Upper lobe of left lung (tissue), 6 donors: ENCODE measurements around the gene ATP5ME. TPM values are rescaled to one million over a fixed set of nuclear protein-coding genes. Genes with fewer than 3 reads are reported as not detected.

Experiments used
- ATAC-seq, 2 donors: fragments of 200-7000 bp; cut with Tn5 transposase; one replicate each; pipeline ENCODE4 v1.9.1; 2022; ENCODE audit warnings: mild to moderate bottlenecking in 2 of 2, moderate library complexity in 2 of 2; ENCODE audit not compliant: low FRiP score in 2 of 2
- DNase-seq, 2 donors: peaks; one replicate each; pipeline ENCODE4 v3.0.0-alpha.2; 2019 to 2020
- H3K27ac ChIP-seq, 4 donors: fragments of 200-600 bp; sonication (generic); one replicate each; pipeline ENCODE4 v1.5.1; 2016 to 2019
- H3K27me3 ChIP-seq, 4 donors: fragments of 200-600 bp; sonication (generic); one replicate each; pipeline ENCODE4 v1.5.1; 2017 to 2019
- H3K36me3 ChIP-seq, 4 donors: fragments of 200-600 bp; sonication (generic); one replicate each; pipeline ENCODE4 v1.5.1; 2016 to 2019
- H3K4me1 ChIP-seq, 4 donors: fragments of 200-600 bp; sonication (generic); one replicate each; pipeline ENCODE4 v1.5.1; 2018 to 2019
- H3K4me3 ChIP-seq, 4 donors: fragments of 200-600 bp; sonication (generic); one replicate each; pipeline ENCODE4 v1.5.1; 2017 to 2019; ENCODE audit warnings: mild to moderate bottlenecking in 2 of 4, moderate library complexity in 1 of 4
- H3K9me3 ChIP-seq, 4 donors: fragments of 200-600 bp; sonication (generic); one replicate each; pipeline ENCODE4 v1.5.1; 2018 to 2019
- CTCF ChIP-seq, 6 experiments: fragments of 450-650 bp in 4 of 6; fragments of 200-600 bp in 2 of 6; sonication (generic) in 2 of 6; IDR thresholded peaks; one replicate each; pipeline ENCODE4 v1.5.1; 2016 to 2019; ENCODE audit warnings: antibody characterized with exemption in 6 of 6
- EP300 ChIP-seq, 4 donors: sonication (generic); formaldehyde crosslinking; IDR thresholded peaks; one replicate each; pipeline ENCODE4 v1.5.1; 2017; ENCODE audit warnings: antibody characterized with exemption in 4 of 4, control low read depth in 2 of 4
- POLR2A ChIP-seq, 4 donors: fragments of 450-650 bp; IDR thresholded peaks; one replicate each; pipeline ENCODE4 v1.5.1; 2016 to 2017; ENCODE audit warnings: antibody characterized with exemption in 4 of 4, mild to moderate bottlenecking in 2 of 4
- POLR2AphosphoS5 ChIP-seq, 2 donors: sonication (generic); formaldehyde crosslinking; IDR thresholded peaks; one replicate each; pipeline ENCODE4 v1.5.1; 2017; ENCODE audit warnings: antibody characterized with exemption in 2 of 2
- WGBS, 2 donors: methylation state at CpG; one replicate each; pipeline ENCODE4 v1.1.5; 2017 to 2018; 5-methylcytosine and 5-hydroxymethylcytosine counted together
- total RNA-seq, 6 donors: library from RNA; depleted of rRNA in 4 of 6; stranded (reverse); fragments of >200 nt in 4 of 6; gene quantifications; one replicate each; pipeline versions ENCODE4 v1.1.0 to v1.2.1, GENCODE V29; 2016 to 2021
- donor health status: DM: no; HTN: no; CAD: no; lungs with moderate emphysema.
- donor health status: DM: no; HTN: yes; CAD: no; lungs with severe emphysema.

The ATP5ME gene
- total RNA-seq, 6 donors from 2014 or later: 22.6 to 216 (median 106) TPM

- WGBS, 2 donors: 37 to 85% methylated on average over 3 to 12 of the region's 27 CpGs
- TF ChIP-seq POLR2A (IDR thresholded peaks at IDR 0.05) (no peak), CTCF (IDR thresholded peaks at IDR 0.05) (no peak), EP300 (IDR thresholded peaks at IDR 0.05) (no peak), POLR2AphosphoS5 (IDR thresholded peaks at IDR 0.05) (no peak)
- DNase-seq: peak; percentile 13 to 67
Observed at GRCh38 chr4:628821-629635, 45.0 kb downstream of the ATP5ME start.

GRCh38 chr4:628311-628741 lies 45.8 kb downstream of the ATP5ME start:
- Histone ChIP-seq H3K9me3 (no peaks in the 10 kb centered on the region), H3K27ac (no peak overlapping the region), H3K4me1 (no peaks in the 10 kb centered on the region), H3K36me3 (no peaks in the 10 kb centered on the region), H3K4me3 (no peak overlapping the region), H3K27me3 (no peaks in the 10 kb centered on the region)
- 58 to 100% methylated on average over 2 to 7 of the region's 17 CpGs for WGBS, 2 donors
- no peak for ATAC-seq
- DNase-seq: peak; percentile 13 to 75
- TF ChIP-seq EP300 (IDR thresholded peaks at IDR 0.05) (no peak), CTCF (IDR thresholded peaks at IDR 0.05) (no peak), POLR2A (IDR thresholded peaks at IDR 0.05) (no peak), POLR2AphosphoS5 (IDR thresholded peaks at IDR 0.05) (no peak)

More at GRCh38 chr4:628821-629635, 45.0 kb downstream of the ATP5ME start:
- Histone ChIP-seq H3K9me3 (no peaks in the 10 kb centered on the region), H3K27ac (no peak overlapping the region), H3K36me3 (no peaks in the 10 kb centered on the region), H3K27me3 (no peaks in the 10 kb centered on the region), H3K4me1 (no peaks in the 10 kb centered on the region), H3K4me3 (no peak overlapping the region)
- ATAC-seq: no peak

DNA sequence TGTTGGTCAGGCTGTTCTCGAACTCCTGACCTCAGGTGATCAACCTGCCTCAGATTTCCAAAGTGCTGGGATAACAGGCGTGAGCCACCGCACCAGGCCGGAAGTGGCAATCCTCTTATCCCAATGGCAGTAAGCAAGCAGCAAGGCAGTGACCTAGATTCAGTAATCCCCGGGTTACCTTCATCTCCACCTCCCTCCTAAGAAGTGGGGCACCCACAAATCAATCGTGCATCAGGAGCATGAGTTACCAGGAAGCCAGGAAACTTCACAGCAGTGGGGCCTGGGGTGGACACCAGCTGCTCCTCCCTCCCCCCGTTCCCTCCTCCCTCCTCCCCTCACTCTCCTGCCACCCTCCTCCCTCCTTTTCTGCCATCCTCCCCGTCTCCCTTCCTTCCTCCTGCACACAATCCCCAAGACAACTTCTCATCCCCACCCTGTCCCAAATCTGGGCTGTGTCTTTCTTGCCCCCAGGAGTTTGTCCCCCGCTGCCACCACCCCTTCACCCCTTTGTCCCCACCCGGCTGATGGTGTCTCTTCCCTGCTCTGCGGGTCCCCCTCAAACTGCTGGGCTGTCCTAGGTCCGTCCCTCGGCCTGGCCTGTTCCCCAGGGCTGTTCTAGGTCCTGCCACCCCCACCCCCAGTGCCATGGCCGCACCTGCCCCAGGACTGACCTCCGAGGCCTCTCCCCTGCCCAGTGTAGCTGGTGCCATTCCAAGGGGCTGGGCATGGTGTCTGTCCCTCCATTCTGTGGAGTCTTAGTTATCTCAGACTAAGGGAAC lies 46.5 kb downstream of the ATP5ME start:
- no peak overlapping the region for H3K4me3 ChIP-seq
- no peaks in the 10 kb centered on the region for H3K36me3 ChIP-seq
- no peaks in the 10 kb centered on the region for H3K9me3 ChIP-seq
- DNase-seq (peak; percentile 10 to 54), ATAC-seq (no peak)
- H3K27me3 ChIP-seq: no peaks in the 10 kb centered on the region
- H3K27ac ChIP-seq: no peak overlapping the region
- 72 to 75% methylated on average over 13 to 14 of the region's 15 CpGs for WGBS, 2 donors
- TF ChIP-seq EP300 (IDR thresholded peaks at IDR 0.05) (no peak), POLR2AphosphoS5 (IDR thresholded peaks at IDR 0.05) (no peak), CTCF (IDR thresholded peaks at IDR 0.05) (no peak), POLR2A (IDR thresholded peaks at IDR 0.05) (no peak)
- H3K4me1 ChIP-seq: no peaks in the 10 kb centered on the region

- H3K36me3 ChIP-seq: no peaks in the 10 kb centered on the region
- H3K4me3 ChIP-seq: no peak overlapping the region
- no peak for ATAC-seq
- no peaks in the 10 kb centered on the region for H3K9me3 ChIP-seq
- TF ChIP-seq POLR2A (IDR thresholded peaks at IDR 0.05) (no peak), POLR2AphosphoS5 (IDR thresholded peaks at IDR 0.05) (no peak), EP300 (IDR thresholded peaks at IDR 0.05) (no peak), CTCF (IDR thresholded peaks at IDR 0.05) (no peak)
- DNase-seq: peak; percentile 17 to 40
- H3K4me1 ChIP-seq: no peaks in the 10 kb centered on the region
- no peaks in the 10 kb centered on the region for H3K27me3 ChIP-seq
- H3K27ac ChIP-seq: no peak overlapping the region
- 77 to 81% methylated on average over 16 to 20 of the region's 20 CpGs for WGBS, 2 donors
Observed at GRCh38 chr4:626201-627091, 47.6 kb downstream of the ATP5ME start.
